Measurements from ENCODE around the gene AQR. TPM values are rescaled to one million over a fixed set of nuclear protein-coding genes. Genes with fewer than 3 reads are reported as not detected.

The AQR gene
- total and polyA plus RNA-seq, 2 of the 4 experiments (the other 2 are of a cell fraction) = 17.9 to 29.6 TPM

DNA sequence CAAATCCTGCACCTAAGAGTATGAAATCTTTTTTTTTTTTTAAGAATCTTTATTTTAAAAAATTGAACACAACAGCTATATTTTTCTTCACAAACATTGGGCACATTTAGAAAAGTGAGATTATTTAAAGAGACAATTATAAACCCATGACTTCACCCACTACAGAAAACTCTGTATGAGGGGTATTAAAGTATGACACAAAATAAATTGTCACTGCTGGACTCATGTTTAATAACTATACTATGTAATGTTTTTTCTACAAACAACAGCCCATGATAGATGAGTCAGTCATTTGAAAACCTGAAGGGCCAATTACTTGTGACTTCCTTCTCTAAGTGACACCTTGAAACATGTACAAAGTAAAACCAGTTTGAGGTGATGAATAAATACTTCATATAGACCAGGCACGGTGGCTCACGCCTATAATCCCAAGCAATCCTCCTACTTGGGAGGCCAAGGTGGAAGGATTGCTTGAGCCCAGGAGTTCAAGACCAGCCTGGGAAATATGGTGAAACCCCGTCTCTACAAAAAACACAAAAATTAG is 36.0 kb downstream of the AQR start:
- H2AK9ac ChIP-seq (replicated peaks; ENCODE audit: low read depth, low read length, poor library complexity) = no peak overlapping the region
- no TSS peak for BruUV-seq (replicated peaks)
- H3K14ac ChIP-seq (replicated peaks; ENCODE audit: low read depth, low read length) = no peak overlapping the region
- no peak overlapping the region for H4K91ac ChIP-seq (ENCODE audit: insufficient read depth, low read depth, low read length)
- H2BK5ac ChIP-seq (ENCODE audit: low read depth, low read length, poor library complexity, severe bottlenecking) = no peak overlapping the region
- ChIA-PET POLR2A (ENCODE audit: unreplicated experiment) (no interaction called here), CTCF (no interaction called here)
- H3K18ac ChIP-seq (ENCODE audit: low read depth, low read length) = no peak overlapping the region
- H3K23ac ChIP-seq (ENCODE audit: low read depth, low read length) = no peak overlapping the region
- H3K9me1 ChIP-seq (ENCODE audit: insufficient read depth, low read length) = peaks cover 5% of the 10 kb centered on the region; the same call in 1 of the 2 replicates
- peaks cover 24% of the 10 kb centered on the region for H3K36me3 ChIP-seq (ENCODE audit: control insufficient read depth, insufficient read depth, low read length)
- peaks cover 1% of the 10 kb centered on the region; the same call in 1 of the 2 replicates for H3K4me1 ChIP-seq (ENCODE audit: control insufficient read depth, insufficient read depth, low read length)
- H3K27ac ChIP-seq (ENCODE audit: insufficient read depth, low read length) = no peak overlapping the region
- no CpG with 5 or more reads among the region's 3 CpGs for WGBS, 2 experiments (ENCODE audit: extremely low coverage in 2 of 2, insufficient read length in 1 of 2)
- H3K4ac ChIP-seq (ENCODE audit: low read depth, low read length) = no peak overlapping the region
- no peak for DNase-seq
- no peak overlapping the region for H3K4me2 ChIP-seq (ENCODE audit: low read depth, low read length)
- in situ Hi-C loops (cut with MboI; ENCODE audit: low sequenced_read_pairs) = no loop called here
- H2AK5ac ChIP-seq (ENCODE audit: low read depth, low read length) = no peak overlapping the region
- no peak overlapping the region for H2AFZ ChIP-seq (replicated peaks; ENCODE audit: low read length, poor library complexity)
- no peak for ATAC-seq (ENCODE audit: low read depth)
- H3K79me1 ChIP-seq (ENCODE audit: low read depth in 1 of 2, low read length in 2 of 2) = no peaks in the 10 kb centered on the region; a peak in 1 of 4 replicates
- H2BK120ac ChIP-seq (ENCODE audit: low read depth, low read length) = no peak overlapping the region
- no peak overlapping the region for H2BK20ac ChIP-seq (ENCODE audit: low read depth, low read length)
- TF ChIP-seq SMC3 (IDR thresholded peaks at IDR 0.05; ENCODE audit: low read depth, low read length) (no peak), RAD21 (IDR thresholded peaks at IDR 0.05; ENCODE audit: low read length) (no peak), MXI1 (IDR thresholded peaks at IDR 0.05; ENCODE audit: borderline replicate concordance, low read depth, low read length) (no peak), NFE2L2 (IDR thresholded peaks at IDR 0.05; ENCODE audit: low read depth, low read length) (no peak), MAZ (IDR thresholded peaks at IDR 0.05; ENCODE audit: borderline replicate concordance, low read depth, low read length) (no peak), POLR2A (IDR thresholded peaks at IDR 0.05; ENCODE audit: low read depth, low read length) (no peak), CEBPB (IDR thresholded peaks at IDR 0.05; ENCODE audit: low read depth, low read length) (no peak), CHD1 (IDR thresholded peaks at IDR 0.05; ENCODE audit: low read depth, low read length) (no peak), RCOR1 (IDR thresholded peaks at IDR 0.05; ENCODE audit: insufficient replicate concordance, low read length) (no peak), FOS (IDR thresholded peaks at IDR 0.05; ENCODE audit: low read depth, low read length) (no peak), MAFK (IDR thresholded peaks at IDR 0.05; ENCODE audit: low read depth, low read length) (no peak), RFX5 (IDR thresholded peaks at IDR 0.05; ENCODE audit: low read depth, low read length) (no peak)
- TF ChIP-seq, protein P1, sequence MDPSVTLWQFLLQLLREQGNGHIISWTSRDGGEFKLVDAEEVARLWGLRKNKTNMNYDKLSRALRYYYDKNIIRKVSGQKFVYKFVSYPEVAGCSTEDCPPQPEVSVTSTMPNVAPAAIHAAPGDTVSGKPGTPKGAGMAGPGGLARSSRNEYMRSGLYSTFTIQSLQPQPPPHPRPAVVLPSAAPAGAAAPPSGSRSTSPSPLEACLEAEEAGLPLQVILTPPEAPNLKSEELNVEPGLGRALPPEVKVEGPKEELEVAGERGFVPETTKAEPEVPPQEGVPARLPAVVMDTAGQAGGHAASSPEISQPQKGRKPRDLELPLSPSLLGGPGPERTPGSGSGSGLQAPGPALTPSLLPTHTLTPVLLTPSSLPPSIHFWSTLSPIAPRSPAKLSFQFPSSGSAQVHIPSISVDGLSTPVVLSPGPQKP (IDR thresholded peaks at IDR 0.05; ENCODE audit: borderline replicate concordance, low read depth, low read length) = no peak
- TF ChIP-seq, protein P2, sequence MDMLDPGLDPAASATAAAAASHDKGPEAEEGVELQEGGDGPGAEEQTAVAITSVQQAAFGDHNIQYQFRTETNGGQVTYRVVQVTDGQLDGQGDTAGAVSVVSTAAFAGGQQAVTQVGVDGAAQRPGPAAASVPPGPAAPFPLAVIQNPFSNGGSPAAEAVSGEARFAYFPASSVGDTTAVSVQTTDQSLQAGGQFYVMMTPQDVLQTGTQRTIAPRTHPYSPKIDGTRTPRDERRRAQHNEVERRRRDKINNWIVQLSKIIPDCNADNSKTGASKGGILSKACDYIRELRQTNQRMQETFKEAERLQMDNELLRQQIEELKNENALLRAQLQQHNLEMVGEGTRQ (IDR thresholded peaks at IDR 0.05; ENCODE audit: low read depth, low read length) = no peak
- H4K20me1 ChIP-seq (ENCODE audit: insufficient read depth, low read length) = no peaks in the 10 kb centered on the region
- dilution Hi-C loops (cut with HindIII; ENCODE audit: low sequenced_read_pairs, unreplicated experiment) = no loop called here
- no peak overlapping the region for H3K9ac ChIP-seq (ENCODE audit: low read depth, low read length)
- H3K4me3 ChIP-seq (ENCODE audit: insufficient read depth, low read depth, low read length) = no peak overlapping the region
- H3K9me3 ChIP-seq (ENCODE audit: control insufficient read depth, insufficient read depth, low read length) = no peaks in the 10 kb centered on the region
- no peak overlapping the region for H4K5ac ChIP-seq (ENCODE audit: low read depth, low read length)
- no peak overlapping the region for H4K8ac ChIP-seq (ENCODE audit: low read depth in 2 of 2, low read length in 2 of 2)
- H3K56ac ChIP-seq (ENCODE audit: extremely low read depth, insufficient read depth, low read length) = no peak overlapping the region
- no peak overlapping the region for H2BK15ac ChIP-seq (ENCODE audit: low read depth, low read length)
- intact Hi-C loops (cut with micrococcal nuclease) = no loop called here
- H3K27me3 ChIP-seq (ENCODE audit: control insufficient read depth, insufficient read depth, low read length) = no peaks in the 10 kb centered on the region

Data from IMR-90 (cell line).